B cell (primary cell): Measurements from ENCODE around the gene WDR33.

Experiments used
- CTCF ChIP-seq: fragments of 200-600 bp; IDR thresholded peaks from one replicate; pipeline ENCODE4 v1.8.0; 2022; ENCODE audit warnings: antibody characterized with exemption, mild to moderate bottlenecking
- EZH2 ChIP-seq: IDR thresholded peaks from 2 replicates; pipeline ENCODE4 v1.6.1; 2012; ENCODE audit warnings: borderline replicate concordance, low read depth, mild to moderate bottlenecking, moderate library complexity, low read length; ENCODE audit not compliant: insufficient read depth, poor library complexity, severe bottlenecking

- TF ChIP-seq CTCF (no peak), EZH2 (no peak)
These were observed 156.2 kb downstream of the WDR33 start for GRCh38 chr2:127654838-127655175.
